ENCODE data around the gene GIGYF1.

DNA sequence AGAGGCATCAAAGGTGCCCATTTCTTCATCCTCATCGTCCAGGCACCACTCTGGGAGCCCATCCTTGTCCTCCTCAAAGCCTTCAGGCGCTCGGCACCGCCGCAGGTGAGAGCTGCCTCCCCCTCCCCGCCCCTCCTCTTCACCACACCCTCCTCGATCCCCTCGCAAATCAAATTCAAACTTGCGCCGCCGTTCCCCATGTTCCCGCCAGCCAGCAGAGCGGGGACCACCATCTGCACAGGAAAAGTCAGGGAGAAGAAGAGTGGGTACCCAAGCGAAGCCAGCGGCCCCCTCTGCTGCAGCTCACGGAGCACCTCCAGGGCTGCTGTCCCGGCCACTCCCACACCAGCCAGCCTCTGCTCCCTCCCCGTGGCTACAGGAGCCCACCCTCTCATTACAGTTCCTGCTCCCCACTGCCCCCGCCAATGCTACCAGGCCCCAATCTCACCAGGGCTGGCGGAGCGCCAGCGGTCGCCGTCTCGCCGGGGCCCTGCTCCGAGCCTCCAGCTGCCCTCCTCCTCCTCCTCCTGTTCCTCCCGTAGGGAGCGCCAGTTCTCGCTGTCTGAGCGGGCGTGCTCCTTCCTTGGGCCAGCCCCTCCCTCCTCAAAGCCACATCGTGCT is 7.7 kb downstream of the GIGYF1 start:
- TF ChIP-seq, protein P1, sequence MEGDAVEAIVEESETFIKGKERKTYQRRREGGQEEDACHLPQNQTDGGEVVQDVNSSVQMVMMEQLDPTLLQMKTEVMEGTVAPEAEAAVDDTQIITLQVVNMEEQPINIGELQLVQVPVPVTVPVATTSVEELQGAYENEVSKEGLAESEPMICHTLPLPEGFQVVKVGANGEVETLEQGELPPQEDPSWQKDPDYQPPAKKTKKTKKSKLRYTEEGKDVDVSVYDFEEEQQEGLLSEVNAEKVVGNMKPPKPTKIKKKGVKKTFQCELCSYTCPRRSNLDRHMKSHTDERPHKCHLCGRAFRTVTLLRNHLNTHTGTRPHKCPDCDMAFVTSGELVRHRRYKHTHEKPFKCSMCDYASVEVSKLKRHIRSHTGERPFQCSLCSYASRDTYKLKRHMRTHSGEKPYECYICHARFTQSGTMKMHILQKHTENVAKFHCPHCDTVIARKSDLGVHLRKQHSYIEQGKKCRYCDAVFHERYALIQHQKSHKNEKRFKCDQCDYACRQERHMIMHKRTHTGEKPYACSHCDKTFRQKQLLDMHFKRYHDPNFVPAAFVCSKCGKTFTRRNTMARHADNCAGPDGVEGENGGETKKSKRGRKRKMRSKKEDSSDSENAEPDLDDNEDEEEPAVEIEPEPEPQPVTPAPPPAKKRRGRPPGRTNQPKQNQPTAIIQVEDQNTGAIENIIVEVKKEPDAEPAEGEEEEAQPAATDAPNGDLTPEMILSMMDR (IDR thresholded peaks at IDR 0.05) = no peak
- TF ChIP-seq POLR2A (IDR thresholded peaks at IDR 0.05) = no peak

Data from breast epithelium (tissue), 3 donors.